ENCODE data around the gene LARP1. TPM values are rescaled to one million over a fixed set of nuclear protein-coding genes. Genes with fewer than 3 reads are reported as not detected.

LARP1 gene
- total and polyA plus RNA-seq, 10 of the 15 experiments (the other 5 are each of a cell fraction or from before 2014, with no cell fraction given) = 22.6 to 227 (median 60.8) TPM

- TF ChIP-seq HDAC6 (IDR thresholded peaks at IDR 0.05; ENCODE audit: unreplicated experiment) (no peak), ZNF207 (IDR thresholded peaks at IDR 0.05; ENCODE audit: borderline replicate concordance) (no peak), IKZF1 (conservative IDR thresholded peaks at IDR 0.05) (0 out of 2 replicates have a peak, but pooled peaks have one; percentile 14), POLR2AphosphoS5 (IDR thresholded peaks at IDR 0.05; ENCODE audit: low read length) (no peak), CREM (IDR thresholded peaks at IDR 0.05; ENCODE audit: low read depth) (no peak), TAF1 (IDR thresholded peaks at IDR 0.05; ENCODE audit: borderline replicate concordance, low read depth, low read length) (peak; percentile 32; the same call in 1 of the 2 replicates), ZNF217 (IDR thresholded peaks at IDR 0.05) (no peak), HSF1 (IDR thresholded peaks at IDR 0.05; ENCODE audit: low read depth, low read length) (no peak), EZH2 (IDR thresholded peaks at IDR 0.05; ENCODE audit: borderline replicate concordance, control insufficient read depth, low read depth, low read length) (no peak), RELB (IDR thresholded peaks at IDR 0.05; ENCODE audit: low read depth) (no peak), RUNX3 (IDR thresholded peaks at IDR 0.05; ENCODE audit: low read length) (peak; percentile 25), CREB1 (IDR thresholded peaks at IDR 0.05; ENCODE audit: low read depth) (no peak), NKRF (conservative IDR thresholded peaks at IDR 0.05) (0 out of 2 replicates have a peak, but pooled peaks have one; percentile 10), ZBTB4 (CRISPR knock-in tag; IDR thresholded peaks at IDR 0.05) (no peak)
- TF ChIP-seq, protein P1, sequence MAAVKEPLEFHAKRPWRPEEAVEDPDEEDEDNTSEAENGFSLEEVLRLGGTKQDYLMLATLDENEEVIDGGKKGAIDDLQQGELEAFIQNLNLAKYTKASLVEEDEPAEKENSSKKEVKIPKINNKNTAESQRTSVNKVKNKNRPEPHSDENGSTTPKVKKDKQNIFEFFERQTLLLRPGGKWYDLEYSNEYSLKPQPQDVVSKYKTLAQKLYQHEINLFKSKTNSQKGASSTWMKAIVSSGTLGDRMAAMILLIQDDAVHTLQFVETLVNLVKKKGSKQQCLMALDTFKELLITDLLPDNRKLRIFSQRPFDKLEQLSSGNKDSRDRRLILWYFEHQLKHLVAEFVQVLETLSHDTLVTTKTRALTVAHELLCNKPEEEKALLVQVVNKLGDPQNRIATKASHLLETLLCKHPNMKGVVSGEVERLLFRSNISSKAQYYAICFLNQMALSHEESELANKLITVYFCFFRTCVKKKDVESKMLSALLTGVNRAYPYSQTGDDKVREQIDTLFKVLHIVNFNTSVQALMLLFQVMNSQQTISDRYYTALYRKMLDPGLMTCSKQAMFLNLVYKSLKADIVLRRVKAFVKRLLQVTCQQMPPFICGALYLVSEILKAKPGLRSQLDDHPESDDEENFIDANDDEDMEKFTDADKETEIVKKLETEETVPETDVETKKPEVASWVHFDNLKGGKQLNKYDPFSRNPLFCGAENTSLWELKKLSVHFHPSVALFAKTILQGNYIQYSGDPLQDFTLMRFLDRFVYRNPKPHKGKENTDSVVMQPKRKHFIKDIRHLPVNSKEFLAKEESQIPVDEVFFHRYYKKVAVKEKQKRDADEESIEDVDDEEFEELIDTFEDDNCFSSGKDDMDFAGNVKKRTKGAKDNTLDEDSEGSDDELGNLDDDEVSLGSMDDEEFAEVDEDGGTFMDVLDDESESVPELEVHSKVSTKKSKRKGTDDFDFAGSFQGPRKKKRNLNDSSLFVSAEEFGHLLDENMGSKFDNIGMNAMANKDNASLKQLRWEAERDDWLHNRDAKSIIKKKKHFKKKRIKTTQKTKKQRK (IDR thresholded peaks at IDR 0.05; ENCODE audit: low read depth, low read length) = no peak
Measured at GRCh38 chr5:154756009-154756867, 1.1 kb downstream of the LARP1 start (continued).

Data from GM12878 (cell line).